ENCODE measurements around the gene CTSD.
A peak's percentile ranks its signal among the peaks of the same experiment; 100 is the strongest.
"Not testable (repeated sequence)": the region's sequence is repeated elsewhere in the genome, so short reads cannot be mapped to it uniquely, and the experiment has no call there.

Gene CTSD
- 21.0 to 51.2 (median 31.2) reads per million in 9 experiments for total RNA-seq

DNA sequence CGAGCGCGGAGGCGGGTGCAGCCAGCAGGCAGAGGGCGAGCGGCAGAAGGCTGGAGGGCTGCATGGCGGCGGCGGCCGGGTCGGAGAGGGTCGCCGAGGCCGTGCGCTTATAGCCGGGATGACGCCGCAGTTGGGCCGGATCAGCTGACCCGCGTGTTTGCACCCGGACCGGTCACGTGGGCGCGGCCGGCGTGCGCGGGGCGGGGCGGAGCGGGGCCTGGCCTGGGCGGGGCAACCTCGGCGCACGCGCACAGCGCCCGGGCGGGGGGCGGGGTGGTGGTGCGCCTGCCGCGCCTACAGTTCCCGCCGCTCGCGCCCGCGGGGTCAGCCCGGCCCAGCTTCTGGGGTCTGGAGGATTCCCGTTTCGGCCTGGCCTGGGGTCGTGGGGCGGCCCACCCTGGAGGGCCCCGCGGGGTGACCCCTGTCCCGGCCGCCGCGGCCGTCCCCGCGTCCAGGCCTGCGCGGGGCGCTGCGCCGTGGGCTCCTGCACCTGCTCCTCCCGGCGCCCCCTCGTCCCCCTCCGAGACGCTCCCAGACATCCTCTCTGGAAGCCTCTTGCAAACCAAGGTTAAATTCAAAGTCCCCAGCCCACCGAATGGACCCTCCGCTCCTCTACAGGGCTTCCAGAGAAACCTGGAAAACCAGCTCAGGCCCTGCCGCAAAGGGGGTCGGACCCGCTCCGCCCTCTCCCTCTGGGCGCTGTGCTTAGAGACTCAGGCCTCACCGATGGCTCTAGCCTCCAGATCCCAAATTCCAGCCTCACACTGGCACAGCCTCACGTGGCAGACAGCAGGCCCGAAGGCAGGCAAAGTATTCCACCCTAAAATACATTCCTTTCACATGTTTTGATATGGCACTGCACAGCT, at the start of gene CTSD:
TSS of gene CTSD (minus strand) at position 132 of the 866 bp plus-strand sequence. CDS start at position 64, 68 bp downstream.
- H3K4me1 Mint-ChIP-seq (ENCODE audit: low read depth in 2 of 2), result peaks cover 17 to 31% of the 10 kb centered on the region in 2 donors
- H3K27me3 Mint-ChIP-seq, result no peaks in the 10 kb centered on the region
- ATAC-seq (replicated peaks) (peak; percentile 90), DNase-seq (peak; percentile 82 to 85 (median 82))
- no peaks in the 10 kb centered on the region for H3K9me3 Mint-ChIP-seq
- peak within 1 kb of the TSS; percentile 85 to 88 for H3K27ac Mint-ChIP-seq
- peaks cover 19% of the 10 kb centered on the region for H3K36me3 Mint-ChIP-seq (ENCODE audit: insufficient read depth)
- peak within 1 kb of the TSS; percentile 91 to 96 for H3K4me3 Mint-ChIP-seq

DNA sequence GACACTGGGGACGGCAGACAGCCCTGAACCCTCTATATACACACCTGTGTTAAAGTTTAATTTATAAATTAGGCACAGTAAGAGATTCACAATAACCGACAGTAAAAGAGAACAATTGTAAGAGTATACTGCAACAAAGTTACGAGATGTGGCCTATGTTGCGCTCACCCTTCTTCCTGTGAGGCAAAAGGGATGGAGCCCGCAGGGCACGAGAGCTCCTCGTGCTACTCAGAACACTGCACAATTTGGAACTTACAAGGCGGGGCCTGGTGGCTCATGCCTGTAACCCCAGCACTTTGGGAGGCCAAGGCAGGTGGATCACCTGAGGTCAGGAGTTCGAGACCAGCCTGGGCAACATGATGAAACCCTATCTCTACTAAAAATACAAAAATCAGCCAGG, 49.6 kb upstream of the CTSD start:
- DNase-seq; H3K27ac Mint-ChIP-seq; H3K4me1 Mint-ChIP-seq (ENCODE audit: low read depth in 2 of 2): not testable (repeated sequence)

DNA sequence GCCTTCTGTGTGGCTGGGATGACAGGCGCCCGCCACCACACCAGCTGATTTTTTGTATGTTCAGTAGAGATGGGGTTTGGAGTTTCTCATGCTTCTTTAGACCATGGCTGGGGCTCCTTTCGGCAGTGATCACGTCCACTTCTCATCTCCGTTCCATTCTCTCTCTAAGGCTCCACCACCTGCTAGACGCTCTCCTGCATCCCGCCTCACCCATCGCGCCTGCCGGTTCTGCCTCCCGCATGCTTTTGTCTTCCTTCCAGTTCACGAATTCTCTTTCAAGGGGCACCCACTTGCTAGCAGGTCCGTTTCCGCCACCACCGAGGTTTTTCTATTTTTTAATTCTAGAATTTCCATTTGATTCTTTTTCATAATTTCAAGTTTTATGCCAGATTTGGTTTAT, 49.1 kb upstream of the CTSD start:
- DNase-seq (no peak), ATAC-seq (replicated peaks) (no peak)
- Mint-ChIP-seq H3K27me3 (peaks cover 11 to 19% of the 10 kb centered on the region in 2 donors), H3K9me3 (no peaks in the 10 kb centered on the region), H3K36me3 (ENCODE audit: insufficient read depth) (peaks cover 2% of the 10 kb centered on the region), H3K27ac (no peak overlapping the region), H3K4me1 (ENCODE audit: low read depth in 2 of 2) (no peaks in the 10 kb centered on the region), H3K4me3 (no peak overlapping the region)

More for the DNA sequence above, 49.6 kb upstream of the CTSD start:
- H3K9me3 Mint-ChIP-seq; H3K4me3 Mint-ChIP-seq; ATAC-seq (replicated peaks); H3K36me3 Mint-ChIP-seq (ENCODE audit: insufficient read depth): not testable (repeated sequence)
- H3K27me3 Mint-ChIP-seq, result peaks cover 11 to 14% of the 10 kb centered on the region in 2 donors

DNA sequence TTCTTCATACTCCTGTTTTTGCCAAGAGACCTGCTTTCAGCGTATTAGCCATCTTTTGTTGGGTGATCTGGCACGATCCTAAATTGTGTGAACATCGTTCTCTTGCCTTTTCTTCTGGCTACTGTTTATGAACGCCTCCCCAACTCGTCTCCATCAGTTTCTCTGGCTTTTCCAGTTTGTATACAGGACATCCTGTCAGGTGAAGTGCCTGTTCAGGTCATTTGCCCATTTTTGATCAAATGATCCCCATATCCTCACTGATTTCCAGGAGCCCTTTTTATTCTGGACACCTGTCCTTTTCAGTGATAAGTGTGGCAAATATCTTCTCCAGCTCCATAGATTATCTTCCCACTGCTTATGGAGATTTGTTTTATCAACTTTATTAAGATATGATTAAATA, 48.5 kb upstream of the CTSD start:
- H3K27me3 Mint-ChIP-seq, result peaks cover 11 to 25% of the 10 kb centered on the region in 2 donors
- no peak overlapping the region for H3K4me3 Mint-ChIP-seq
- ATAC-seq (replicated peaks) (no peak), DNase-seq (no peak)
- no peaks in the 10 kb centered on the region for H3K4me1 Mint-ChIP-seq (ENCODE audit: low read depth in 2 of 2)
- no peaks in the 10 kb centered on the region for H3K9me3 Mint-ChIP-seq
- H3K36me3 Mint-ChIP-seq (ENCODE audit: insufficient read depth), result peaks cover 4% of the 10 kb centered on the region
- no peak overlapping the region for H3K27ac Mint-ChIP-seq

DNA sequence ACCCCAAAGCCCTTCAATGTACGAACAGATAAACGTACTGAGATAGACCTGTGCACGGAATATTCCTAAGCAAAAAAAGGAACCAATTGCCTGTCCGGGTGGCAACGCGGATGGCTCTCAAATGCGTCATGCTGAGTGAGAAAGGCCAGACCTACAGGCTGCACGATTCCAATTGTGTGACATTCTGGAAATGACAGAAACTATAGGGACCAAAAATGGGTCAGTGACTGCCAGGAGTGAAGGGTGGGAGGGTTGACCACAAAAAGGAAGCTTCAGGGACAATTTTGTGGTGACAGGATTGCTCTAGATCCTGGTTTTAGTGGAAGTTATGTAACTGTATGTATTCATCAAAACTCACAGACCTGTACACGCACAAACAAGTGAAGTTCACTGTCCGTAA, 47.0 kb upstream of the CTSD start:
- H3K4me3 Mint-ChIP-seq, result no peak overlapping the region
- ATAC-seq (replicated peaks), result no peak
- peaks cover 4% of the 10 kb centered on the region for H3K36me3 Mint-ChIP-seq (ENCODE audit: insufficient read depth)
- DNase-seq, result no peak
- peaks cover 11 to 28% of the 10 kb centered on the region in 2 donors for H3K27me3 Mint-ChIP-seq
- no peak overlapping the region for H3K27ac Mint-ChIP-seq
- H3K4me1 Mint-ChIP-seq (ENCODE audit: low read depth in 2 of 2), result no peaks in the 10 kb centered on the region
- no peaks in the 10 kb centered on the region for H3K9me3 Mint-ChIP-seq

DNA sequence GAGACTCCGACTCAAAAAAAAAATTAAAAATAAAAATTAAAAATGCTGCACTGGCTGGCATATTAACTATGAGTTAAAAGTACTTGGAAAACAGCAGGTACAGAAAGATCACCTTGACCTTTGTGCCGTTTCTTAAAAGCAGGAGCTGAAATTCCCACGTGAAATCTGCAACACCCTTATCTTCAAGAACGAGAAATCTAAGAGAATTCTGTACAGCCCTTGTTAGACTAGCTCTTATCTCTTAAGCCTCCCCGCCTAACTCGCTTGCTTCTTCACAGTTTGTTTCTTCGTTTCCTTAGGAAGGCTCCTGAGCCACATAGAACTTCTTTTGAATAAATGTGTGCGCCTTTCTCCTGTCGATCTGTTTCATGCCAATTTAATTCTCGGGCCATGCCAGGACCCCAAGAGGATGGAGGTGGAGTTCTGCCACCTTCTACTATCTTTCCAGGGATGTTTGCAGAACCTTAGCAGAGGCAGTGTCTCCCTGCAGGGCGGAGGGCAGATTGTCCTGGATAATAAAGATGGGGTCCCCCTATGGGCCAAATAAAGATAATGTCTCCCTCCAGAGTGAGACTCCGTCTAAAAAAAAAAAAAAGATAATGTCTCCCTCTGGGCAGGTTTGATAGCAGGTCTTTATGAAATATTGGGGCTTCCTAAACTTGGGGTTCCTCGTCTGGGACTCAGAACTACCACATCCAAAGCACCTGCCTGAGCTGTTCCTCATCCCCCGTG, 43.7 kb upstream of the CTSD start:
- Mint-ChIP-seq H3K4me3 (no peak overlapping the region), H3K27ac (no peak overlapping the region), H3K36me3 (ENCODE audit: insufficient read depth) (peaks cover 4% of the 10 kb centered on the region), H3K9me3 (no peaks in the 10 kb centered on the region), H3K4me1 (ENCODE audit: low read depth in 2 of 2) (no peaks in the 10 kb centered on the region), H3K27me3 (peaks cover 30 to 49% of the 10 kb centered on the region in 2 donors)
- no peak for DNase-seq
- no peak for ATAC-seq (replicated peaks)

DNA sequence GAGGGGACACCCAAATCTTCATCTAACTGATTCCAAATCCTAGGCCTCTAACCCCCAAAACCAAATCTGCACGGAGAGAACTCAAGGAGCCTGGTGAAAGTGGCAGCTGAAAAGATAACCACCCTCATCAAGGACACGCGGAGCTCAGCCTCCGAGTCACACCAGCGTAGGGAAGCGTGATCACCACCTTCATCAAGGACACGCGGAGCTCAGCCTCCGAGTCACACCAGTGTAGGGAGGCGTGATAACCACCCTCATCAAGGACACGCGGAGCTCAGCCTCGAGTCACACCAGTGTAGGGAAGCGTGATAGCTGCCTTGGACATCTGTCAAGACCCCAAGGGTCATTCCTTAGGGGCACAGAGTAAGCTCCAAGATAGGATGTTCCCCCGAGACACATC, 41.8 kb upstream of the CTSD start:
- no peak for DNase-seq
- Mint-ChIP-seq H3K27ac (no peak overlapping the region), H3K4me1 (ENCODE audit: low read depth in 2 of 2) (no peaks in the 10 kb centered on the region), H3K4me3 (no peak overlapping the region), H3K36me3 (ENCODE audit: insufficient read depth) (peaks cover 4% of the 10 kb centered on the region), H3K9me3 (no peaks in the 10 kb centered on the region), H3K27me3 (peaks cover 41 to 57% of the 10 kb centered on the region in 2 donors)
- ATAC-seq (replicated peaks), result no peak

DNA sequence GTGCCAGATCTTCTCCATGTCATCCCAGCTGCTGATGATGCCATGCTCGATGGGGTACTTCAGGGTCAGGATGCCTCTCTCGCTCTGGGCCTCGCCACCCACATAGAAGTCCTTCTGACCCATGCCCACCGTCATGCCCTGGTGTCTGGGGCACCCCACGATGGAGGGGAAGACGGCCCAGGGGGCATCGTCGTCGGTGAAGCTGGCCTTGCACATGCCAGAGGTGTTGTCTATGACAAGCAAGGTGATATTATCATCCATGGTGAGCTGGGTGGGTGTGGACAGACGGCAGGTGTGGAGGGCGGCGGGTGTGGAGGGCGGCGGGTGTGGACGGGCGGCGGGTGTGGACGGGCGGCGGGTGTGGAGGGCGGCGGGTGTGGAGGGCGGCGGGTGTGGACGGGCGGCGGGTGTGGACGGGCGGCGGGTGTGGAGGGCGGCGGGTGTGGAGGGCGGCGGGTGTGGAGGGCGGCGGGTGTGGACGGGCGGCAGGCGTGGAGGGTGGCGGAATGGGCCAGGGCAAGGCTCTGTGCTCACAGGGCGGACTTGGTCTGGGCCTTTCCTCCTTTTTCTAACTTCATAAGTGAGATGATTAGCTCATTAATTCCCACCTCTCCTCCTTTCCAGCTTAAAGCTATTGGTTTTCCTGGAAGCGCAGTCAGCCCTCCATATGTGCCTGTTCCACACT, 40.2 kb upstream of the CTSD start:
- H3K9me3 Mint-ChIP-seq; H3K4me1 Mint-ChIP-seq (ENCODE audit: low read depth in 2 of 2); H3K36me3 Mint-ChIP-seq (ENCODE audit: insufficient read depth); ATAC-seq (replicated peaks); H3K4me3 Mint-ChIP-seq; DNase-seq; H3K27ac Mint-ChIP-seq: not testable (repeated sequence)
- H3K27me3 Mint-ChIP-seq, result peaks cover 42 to 58% of the 10 kb centered on the region in 2 donors

DNA sequence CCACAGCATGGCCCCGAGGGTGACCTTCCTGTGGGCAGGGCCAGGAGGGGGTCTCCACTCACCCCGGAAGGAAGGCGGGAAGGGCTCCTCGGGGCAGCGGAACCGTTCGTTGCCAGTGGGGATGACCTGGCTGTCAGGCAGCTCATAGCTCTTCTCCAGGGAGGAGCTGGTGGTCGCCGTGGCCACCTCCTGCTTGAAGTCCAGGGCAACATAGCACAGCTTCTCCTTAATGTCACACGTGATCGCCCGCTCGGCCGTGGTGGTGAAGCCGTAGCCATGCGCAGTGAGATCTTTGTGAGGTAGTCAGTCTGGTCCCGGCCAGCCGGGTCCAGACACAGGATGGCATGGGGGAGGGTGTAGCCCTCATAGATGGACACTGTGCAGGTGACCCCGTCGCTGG, 39.5 kb upstream of the CTSD start:
- no peaks in the 10 kb centered on the region for H3K9me3 Mint-ChIP-seq
- peaks cover 4% of the 10 kb centered on the region for H3K36me3 Mint-ChIP-seq (ENCODE audit: insufficient read depth)
- no peak for ATAC-seq (replicated peaks)
- H3K4me1 Mint-ChIP-seq (ENCODE audit: low read depth in 2 of 2), result no peaks in the 10 kb centered on the region
- H3K4me3 Mint-ChIP-seq, result no peak overlapping the region
- no peak overlapping the region for H3K27ac Mint-ChIP-seq
- H3K27me3 Mint-ChIP-seq, result peaks cover 47 to 64% of the 10 kb centered on the region in 2 donors
- no peak for DNase-seq

DNA sequence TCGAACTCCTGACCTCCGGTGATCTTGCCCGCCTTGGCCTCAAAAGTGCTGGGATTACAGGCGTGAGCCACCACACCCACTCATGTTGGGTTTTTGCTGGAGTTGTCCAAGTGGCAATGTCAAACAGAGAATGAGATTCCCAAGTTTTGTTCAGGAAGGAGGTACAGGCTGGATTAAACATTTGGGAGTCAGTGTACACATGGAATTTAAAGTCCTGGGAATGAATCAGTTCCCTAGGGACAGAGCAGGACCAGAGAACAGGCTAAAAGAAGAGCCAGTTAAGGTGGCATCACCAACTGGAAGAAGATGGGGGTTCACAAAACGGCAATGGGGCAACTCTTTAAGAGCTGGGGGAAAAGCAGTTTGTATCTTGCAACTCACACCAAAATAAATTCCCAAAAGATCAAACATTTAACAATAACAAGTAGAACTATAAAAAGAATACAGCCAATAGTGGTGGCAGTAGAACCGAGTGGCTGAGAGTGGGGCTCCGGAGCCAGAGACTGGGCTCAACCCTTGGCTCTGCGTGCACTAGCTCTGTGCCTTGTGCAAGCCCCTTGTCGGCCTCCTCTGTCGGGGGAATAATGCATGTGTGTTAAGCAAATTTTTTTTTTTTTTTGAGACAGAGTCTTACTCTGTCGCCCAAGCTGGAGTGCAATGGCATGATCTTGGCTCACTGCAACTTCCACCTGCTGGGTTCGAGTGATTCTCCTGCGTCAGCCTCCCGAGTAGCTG, 33.8 kb upstream of the CTSD start:
- Mint-ChIP-seq H3K9me3 (peaks cover 0 to under 1% of the 10 kb centered on the region in 2 donors), H3K4me3 (no peak overlapping the region), H3K36me3 (ENCODE audit: insufficient read depth) (peaks cover 1% of the 10 kb centered on the region), H3K4me1 (ENCODE audit: low read depth in 2 of 2) (peaks cover 2 to 3% of the 10 kb centered on the region in 2 donors), H3K27me3 (peaks cover 40% of the 10 kb centered on the region in 2 donors), H3K27ac (no peak overlapping the region)
- DNase-seq, result no peak
- no peak for ATAC-seq (replicated peaks)

DNA sequence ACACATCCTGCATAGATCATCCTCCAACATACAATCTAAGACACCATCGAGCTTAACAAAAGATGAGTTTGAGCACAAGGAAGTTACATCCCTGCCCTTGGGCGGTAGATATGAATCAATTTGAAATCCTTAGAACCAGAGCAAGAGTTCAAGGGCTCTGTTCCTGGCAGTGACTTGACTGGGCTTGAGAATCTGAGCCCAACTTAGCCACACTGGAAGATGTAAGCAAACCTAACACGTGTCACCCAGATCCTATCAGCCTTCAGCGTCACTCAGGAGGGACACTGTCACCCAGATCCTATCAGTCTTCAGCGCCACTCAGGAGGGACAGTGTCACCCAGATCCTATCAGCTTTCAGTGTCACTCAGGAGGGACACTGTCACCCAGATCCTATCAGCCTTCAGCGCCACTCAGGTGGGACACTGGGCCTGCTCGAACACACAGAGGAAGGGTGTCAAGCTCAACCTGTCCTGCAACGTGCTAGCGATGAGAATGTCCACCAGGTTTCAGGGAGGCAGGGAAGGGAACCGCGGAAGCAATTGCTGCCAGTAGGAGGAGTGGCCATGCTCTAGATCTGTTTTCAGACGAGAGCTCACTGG, 32.8 kb upstream of the CTSD start:
- DNase-seq (no peak), ATAC-seq (replicated peaks) (no peak)
- H3K9me3 Mint-ChIP-seq, result peaks cover 0 to 2% of the 10 kb centered on the region in 2 donors
- peak overlapping the region in 1 of 2 donors; percentile 50 for H3K27ac Mint-ChIP-seq
- peaks cover 3% of the 10 kb centered on the region for H3K36me3 Mint-ChIP-seq (ENCODE audit: insufficient read depth)
- H3K4me1 Mint-ChIP-seq (ENCODE audit: low read depth in 2 of 2), result peaks cover 6 to 9% of the 10 kb centered on the region in 2 donors
- H3K27me3 Mint-ChIP-seq, result peaks cover 33 to 38% of the 10 kb centered on the region in 2 donors
- H3K4me3 Mint-ChIP-seq, result no peak overlapping the region

DNA sequence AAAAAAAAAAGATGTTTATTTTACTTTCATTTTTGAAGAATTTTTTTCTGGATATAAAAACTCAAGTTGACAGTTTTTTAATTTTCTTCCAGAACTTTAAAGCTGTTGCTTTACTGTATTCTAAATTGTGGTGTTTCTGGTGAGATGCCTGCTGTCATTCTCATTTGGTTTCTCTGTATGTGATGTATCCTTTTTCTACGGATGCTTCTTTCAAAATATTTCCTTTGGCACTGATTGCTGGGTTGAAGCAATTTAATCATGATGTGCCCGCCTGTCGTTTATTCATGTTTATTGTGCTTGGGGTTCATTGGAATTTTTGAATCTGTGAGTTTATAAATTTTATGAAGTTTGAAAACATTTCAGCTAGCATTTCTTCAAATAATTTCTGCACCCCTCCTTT, 29.4 kb upstream of the CTSD start:
- peak overlapping the region in 1 of 2 donors; percentile 82 for H3K27ac Mint-ChIP-seq
- no peak for ATAC-seq (replicated peaks)
- peaks cover 0 to 2% of the 10 kb centered on the region in 2 donors for H3K9me3 Mint-ChIP-seq
- H3K4me1 Mint-ChIP-seq (ENCODE audit: low read depth in 2 of 2), result peaks cover 6 to 13% of the 10 kb centered on the region in 2 donors
- peaks cover 3% of the 10 kb centered on the region for H3K36me3 Mint-ChIP-seq (ENCODE audit: insufficient read depth)
- DNase-seq, result no peak
- peak overlapping the region; percentile 77 to 79 for H3K4me3 Mint-ChIP-seq
- H3K27me3 Mint-ChIP-seq, result peaks cover 16 to 18% of the 10 kb centered on the region in 2 donors

All from effector memory CD8-positive, alpha-beta T cell (primary cell).